ENCODE results near the gene AGMO.

DNA sequence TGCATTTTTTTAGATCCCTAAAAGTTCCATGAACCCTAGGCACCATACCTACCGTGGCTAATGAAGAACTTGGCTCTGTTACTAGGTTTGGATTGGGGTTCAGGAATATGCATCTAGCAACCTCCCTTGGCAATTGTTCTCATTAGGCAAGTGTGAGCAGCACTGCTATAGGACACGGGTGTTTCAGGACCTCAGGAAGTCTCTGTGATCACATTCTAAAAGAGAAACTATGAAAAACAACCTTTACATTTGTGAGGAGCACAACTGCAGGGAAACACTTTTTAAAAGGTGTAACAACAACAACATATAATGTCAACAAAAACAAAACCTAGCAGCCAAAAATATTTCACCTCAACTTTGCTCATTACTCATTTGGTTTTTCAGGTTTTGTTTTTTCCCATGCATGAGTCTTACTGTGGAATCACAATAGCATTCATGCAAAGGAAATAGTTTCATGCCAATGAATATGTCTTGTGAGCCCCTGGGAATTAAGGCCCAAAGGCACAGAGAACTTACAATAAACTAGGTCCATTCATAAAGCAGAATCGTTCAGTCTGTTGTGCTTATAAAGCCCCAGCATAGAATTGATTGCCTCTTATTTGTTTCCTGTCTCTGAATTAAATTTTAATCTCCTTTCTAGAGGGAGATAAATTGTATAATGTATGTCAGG, 403.5 kb downstream of the AGMO start:
- TF ChIP-seq, protein P1, sequence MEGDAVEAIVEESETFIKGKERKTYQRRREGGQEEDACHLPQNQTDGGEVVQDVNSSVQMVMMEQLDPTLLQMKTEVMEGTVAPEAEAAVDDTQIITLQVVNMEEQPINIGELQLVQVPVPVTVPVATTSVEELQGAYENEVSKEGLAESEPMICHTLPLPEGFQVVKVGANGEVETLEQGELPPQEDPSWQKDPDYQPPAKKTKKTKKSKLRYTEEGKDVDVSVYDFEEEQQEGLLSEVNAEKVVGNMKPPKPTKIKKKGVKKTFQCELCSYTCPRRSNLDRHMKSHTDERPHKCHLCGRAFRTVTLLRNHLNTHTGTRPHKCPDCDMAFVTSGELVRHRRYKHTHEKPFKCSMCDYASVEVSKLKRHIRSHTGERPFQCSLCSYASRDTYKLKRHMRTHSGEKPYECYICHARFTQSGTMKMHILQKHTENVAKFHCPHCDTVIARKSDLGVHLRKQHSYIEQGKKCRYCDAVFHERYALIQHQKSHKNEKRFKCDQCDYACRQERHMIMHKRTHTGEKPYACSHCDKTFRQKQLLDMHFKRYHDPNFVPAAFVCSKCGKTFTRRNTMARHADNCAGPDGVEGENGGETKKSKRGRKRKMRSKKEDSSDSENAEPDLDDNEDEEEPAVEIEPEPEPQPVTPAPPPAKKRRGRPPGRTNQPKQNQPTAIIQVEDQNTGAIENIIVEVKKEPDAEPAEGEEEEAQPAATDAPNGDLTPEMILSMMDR (IDR thresholded peaks at IDR 0.05; ENCODE audit: low read depth, low read length) = no peak
- TF ChIP-seq EZH2phosphoT487 (IDR thresholded peaks at IDR 0.05; ENCODE audit: low read depth) = no peak

Data from OCI-LY3 (cell line).